HG03103 (cell line): Measurements from ENCODE around the gene THSD4.

Experiments used
- ATAC-seq: cut with Tn5 transposase; IDR thresholded peaks from one replicate; pipeline ENCODE4 v1.9.1; 2021; ENCODE audit warnings: low read depth; ENCODE audit not compliant: unreplicated experiment

Gene THSD4

DNA sequence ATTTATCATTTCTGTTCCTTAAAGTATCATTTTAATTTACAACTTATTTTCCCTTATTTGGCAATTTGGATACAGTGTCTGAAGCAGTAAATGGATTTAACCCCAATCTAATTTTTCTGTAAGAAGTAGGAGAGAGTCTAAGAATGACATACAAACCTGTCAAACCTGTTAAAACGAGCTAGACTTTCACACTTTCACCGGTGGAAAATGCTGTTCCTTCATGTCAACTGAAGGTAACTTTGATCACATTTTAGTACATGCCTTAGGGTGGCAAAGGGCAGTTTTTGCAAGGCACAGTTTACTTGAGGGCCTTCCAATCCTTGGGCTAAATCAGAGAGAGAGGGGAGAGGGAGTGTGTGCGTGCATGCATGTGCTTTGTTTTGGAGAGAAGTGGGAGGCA, 221.4 kb downstream of the THSD4 start:
- ATAC-seq = no peak

DNA sequence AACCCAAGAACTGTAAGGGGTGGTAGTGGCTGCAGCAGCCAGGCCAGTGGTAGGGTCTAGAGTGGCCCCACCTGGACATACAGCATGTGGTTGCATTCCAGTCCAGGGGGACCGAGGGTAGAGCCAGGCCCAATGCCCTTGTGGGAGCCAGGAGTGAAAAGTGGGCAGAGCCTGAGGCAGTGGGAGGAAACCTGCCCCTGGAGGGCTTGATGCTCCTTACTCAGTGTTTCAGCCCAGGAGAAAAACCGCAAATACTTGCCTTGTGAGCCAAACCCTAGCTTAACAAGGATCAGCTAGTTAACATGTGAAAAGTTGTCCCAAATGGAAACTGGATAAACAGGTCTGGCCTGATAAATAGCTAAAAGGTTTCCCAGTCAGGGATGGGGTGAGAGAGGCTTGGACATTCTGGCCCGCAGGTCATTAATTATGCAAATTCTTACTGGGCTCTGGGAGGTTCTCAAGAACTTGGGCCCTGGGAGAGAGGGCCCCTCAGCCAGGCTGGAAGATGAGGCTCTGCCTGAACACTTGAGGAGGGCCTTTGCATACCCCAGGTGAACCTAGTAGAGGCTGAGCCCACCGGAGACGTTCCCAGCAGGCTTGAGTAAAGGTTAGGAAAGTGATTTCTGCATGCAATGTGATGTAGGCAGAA, 222.1 kb downstream of the THSD4 start:
- no peak for ATAC-seq

DNA sequence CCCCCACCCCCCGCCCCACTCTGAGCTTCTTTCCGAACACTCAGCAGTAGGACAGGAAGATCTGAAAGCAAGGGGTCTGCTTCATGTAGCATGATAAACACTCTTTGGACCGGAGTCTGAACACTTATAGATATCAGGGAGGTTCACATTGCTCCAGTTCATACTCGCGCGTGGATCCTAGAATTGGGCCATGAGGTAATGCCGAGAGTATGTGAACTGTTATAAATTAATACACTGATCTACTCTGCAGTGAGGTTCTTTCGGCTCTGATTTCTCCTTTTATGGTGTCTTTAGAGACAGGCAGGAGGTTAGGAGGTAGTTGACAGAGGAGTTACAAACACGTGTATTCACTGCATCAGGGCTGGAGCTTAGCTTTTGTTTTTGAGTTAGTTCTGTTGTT, 223.0 kb downstream of the THSD4 start:
- no peak for ATAC-seq

DNA sequence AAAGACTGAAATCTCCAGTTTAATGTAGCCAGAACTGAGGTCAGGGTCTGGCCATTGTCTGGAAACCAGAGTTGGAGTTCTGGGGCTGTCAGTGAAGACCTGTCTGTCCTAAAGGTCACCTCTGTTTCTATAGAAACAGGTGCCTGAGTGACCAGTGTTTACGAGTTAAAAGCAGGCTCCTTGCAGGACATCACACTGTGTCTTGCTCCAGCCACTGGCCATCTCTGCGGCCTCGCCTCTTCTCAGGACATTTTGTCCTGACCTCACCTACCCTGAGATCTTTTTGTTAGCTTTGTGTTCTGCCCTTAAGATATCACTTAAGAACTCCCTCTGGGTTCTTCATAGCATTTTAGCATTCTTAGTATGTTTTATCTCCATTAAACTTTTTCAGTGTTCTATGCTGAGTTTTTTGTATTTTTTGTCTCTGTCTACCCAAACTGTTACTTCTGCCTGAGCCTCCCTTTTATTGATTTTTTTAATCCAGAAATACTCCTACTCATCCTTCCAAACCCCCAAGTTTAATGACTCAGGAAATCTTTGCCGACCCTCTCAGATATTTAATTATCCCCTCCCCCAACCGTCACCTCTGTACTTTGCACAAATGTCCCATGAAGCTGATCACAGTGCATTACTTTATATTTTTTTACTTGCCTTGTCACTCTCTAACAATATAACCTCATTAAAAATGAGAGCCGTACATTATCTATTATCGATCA, 223.7 kb downstream of the THSD4 start:
- no peak for ATAC-seq

DNA sequence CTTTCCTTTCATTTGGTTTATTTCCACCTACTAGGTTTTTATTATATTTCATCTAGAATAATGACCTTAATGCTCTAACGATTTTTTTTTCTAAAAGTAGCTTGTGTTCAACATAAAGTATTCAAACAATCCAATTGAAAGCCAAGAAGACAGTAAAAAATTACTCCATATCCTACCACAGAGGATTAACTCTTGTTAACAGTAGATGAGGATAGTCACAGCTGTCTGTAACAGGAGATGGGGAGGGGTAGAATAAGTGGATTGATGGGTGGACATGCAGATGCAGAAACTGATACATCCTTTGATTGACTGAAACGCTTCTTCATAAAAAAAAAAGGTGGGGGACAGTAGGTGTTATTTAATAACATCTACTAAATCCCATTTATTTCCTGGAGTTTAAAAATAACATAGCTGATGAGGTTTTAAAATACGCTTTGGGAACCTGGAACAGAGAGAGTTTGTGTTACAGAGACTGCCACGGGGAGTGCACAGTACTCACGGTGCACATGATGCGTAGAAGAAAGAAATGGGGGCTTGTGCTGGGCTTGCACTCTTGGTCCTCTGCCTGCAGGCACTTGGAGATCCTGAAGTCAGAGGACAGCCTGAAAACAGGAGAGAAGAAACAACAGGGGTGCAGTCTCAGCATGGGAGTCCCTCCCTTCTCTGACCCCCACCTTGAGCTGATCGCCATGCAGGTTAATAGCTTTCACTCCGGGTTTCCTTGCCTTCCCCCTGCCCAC, 226.7 kb downstream of the THSD4 start:
- ATAC-seq = no peak

DNA sequence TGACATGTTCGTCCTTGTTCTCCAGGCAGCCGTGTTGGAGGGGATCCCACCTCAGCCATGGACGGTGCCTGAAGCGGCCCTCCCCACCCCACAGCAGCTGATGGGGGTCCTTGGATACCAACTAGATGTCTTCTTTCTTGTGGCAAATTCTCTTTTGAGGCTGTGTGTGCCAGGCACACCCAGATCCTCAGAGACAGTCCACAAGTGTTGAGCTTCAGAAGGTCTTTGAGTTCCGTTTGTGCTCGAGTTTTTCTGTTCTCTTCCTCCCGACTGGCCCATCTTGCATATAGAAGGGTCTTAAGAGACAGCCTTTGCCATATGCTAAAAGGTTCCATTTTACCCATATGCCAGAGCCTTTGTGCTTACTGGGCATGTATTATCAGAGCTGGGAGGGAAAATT, 227.4 kb downstream of the THSD4 start:
- ATAC-seq = no peak

DNA sequence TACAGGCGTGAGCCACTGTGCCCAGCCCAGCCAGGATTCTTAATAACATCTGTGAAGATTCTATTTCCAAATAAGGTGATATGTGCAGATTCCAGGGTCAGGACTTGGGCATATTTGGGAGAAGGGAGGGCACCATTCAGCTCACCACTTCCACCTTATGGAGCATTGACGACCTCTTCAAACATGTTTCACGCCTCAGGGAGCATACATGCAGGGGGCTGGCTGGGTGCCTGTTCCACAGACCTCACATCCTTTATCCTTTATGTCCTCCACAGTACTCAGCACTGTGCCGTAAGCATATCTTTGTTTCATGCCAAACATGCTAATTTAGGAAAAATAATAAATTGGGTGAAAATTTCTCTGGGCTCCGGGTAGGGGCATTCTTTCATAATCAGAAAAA, 229.0 kb downstream of the THSD4 start:
- no peak for ATAC-seq

DNA sequence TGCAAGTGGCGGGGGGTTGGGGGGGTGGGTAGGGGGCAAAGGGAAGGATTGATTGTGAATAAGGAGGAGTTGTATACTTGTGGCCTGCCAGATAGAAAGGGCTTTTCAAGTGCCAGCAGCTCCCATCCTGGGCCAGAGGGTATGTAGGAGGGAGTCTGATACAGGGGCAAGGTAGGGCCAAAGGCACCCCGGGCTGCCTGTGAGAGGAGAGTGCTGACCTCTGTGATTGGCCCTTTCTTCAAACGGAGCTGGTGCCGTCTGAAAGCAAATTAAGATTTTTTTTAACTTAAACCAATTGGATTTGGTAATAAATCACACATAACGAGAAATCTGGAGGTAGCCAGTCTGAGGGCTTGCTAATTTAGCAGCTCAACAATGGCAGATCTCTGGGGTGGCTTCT, 229.9 kb downstream of the THSD4 start:
- ATAC-seq = no peak

DNA sequence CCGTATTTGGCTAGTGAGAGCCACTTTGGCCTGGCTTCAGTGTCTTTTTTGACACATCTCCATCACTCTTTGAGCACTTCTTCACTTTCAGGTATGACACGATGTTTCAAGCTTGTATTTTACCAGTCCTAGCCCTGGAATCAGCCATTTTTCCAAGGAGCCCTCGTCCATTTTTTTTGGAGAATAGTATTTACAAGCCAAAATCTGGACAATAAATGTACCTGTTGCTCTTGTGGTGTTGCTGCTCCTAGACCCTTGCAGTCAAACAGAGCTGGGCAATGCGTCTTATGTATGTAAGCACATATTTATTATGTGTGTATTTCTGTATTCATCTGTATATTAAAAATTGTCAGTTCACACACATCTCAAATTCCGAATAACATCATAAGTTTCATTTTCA, 231.2 kb downstream of the THSD4 start:
- no peak for ATAC-seq

DNA sequence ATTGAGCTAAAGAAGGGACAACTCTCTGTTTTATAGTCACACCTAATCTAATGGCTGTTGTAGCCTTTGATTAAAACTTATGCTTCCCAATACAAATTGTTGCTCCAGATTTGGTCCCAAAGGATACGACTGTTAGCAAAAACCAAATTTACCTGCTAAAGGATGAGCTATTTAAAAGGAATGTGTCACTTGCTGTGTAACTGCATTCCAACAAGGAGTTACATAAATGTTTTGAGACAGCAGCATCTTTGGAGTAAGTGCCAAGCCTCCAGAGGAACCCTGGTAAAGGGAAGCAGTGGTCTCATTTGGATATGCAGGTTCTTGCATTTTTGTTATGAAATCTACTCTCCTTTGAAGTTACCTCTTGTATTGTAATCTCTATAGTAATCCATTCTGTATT, 233.3 kb downstream of the THSD4 start:
- no peak for ATAC-seq

DNA sequence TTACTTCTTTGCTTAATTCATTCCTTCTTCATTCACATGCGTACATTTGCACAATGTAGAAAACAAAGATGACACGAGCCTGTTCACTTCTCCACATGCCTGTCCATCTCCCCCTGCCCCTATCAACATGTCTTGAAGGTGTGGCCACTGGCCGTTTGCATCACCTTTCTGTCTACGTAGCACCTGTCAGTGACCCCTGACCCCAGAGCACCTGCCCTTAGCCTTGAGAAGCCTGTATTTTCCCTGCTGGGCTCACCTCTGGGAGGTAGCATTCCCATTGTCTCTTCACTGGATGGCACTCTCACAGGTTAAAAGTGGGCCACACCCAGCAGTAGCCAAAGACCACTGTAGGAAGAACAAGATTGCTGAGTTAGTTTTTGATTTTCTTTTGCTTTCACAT, 234.1 kb downstream of the THSD4 start:
- ATAC-seq = no peak

DNA sequence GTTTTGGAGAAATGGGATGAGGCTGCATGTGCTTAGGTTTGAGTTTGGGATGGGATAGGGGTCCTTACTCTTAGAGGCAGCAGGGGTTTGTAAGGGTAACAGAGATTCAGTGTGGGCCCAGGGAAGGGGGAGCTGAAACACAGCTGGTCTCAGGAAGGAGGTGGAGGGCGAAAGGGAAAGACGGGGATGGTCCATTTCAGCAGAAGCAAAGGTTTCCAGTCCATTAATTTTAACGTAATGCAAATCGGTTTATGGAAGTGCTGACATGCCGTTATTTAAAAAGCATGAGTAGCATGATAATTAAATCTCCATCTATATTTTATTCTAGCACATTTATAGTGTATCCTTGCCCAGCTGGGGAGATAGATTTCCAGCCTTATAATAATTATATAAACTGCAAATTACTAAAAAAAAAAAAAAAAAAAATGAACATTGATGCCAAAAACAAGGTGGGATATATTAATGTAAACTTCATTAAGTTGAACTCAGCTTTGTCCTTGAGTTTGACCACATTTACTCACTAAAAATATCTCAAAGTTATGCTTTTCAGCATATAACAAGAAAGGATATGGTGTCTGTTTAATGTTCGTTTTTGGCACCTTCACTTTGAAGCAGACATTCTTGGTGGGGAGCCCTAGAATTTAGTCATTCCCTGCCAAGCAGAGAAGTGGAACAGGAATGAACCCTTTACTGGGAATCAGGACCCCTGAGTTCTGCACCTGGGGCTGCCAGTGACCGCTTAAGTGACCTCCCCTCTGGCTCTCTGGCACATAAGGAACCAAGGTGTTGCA, 234.7 kb downstream of the THSD4 start:
- ATAC-seq = no peak

DNA sequence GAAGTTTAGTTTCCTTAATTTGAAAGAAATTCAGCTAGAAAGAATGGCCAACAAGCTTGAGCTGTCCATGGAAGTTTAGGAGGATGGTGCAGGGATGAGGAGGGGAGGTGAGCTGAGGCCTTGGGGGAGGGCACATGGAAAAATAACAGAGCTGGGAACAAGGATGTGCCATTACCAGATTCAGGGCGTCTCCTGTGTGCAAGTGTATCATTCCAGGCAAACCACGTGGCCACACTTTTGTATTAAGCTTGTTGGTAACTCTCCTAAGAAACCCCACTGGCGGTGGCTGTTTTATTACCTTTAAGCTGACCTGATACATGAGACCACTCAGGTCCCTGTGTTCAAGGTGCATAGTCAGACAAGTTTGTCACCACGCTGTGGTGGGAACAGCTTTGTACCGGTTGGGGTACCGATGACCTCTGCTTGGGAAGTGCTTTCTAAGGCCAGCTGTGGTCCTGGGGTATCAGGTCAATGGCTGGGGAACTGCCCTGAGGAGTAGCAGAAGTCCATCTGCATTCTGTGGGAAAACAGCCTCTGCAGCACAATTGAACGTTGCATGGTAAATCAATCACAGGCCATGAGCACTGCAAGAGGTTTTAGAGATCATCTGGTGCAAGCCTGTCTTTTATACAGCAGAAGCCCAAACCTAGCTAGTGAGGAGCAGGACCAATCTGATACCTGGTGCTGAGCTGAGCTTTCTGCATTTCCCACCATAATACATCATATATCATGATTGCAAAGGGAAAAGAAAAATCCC, 235.5 kb downstream of the THSD4 start:
- no peak for ATAC-seq

DNA sequence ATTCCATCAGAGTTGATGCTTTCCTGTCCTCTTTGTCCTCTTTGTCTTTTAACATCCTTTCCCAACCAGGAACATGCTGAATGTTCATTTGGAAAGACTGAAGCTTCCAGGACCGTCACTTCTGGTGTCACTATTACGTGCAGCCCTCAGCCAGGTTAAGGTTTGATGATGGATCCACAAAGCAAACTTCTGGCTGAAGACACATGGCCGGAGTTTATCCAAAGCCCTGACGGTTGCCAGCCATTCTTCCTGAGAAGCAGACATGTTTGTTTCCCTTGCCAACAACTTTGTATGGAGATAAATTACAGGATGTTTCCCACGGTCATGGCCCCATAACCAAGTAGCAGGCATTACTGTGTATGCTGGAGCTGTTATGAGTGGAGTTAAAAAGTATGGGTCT, 236.9 kb downstream of the THSD4 start:
- no peak for ATAC-seq

DNA sequence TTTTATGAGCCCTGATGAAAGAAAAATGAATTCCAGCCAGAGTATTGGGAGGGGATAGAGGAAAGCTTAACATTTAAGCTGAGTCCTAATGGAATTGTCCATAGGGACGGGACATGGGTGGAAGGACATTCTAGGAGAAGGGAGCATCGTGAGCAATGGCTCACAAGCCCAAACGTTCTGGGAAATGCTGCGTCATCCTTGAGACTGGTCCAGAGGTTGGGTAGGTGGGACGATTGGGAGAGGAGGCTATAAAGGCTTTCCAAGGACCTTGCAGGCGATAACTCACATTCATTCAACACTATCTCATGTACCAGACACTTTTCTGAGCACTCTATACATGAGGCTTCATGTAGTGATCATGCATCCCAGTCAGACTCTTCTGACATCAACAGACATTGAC, 237.5 kb downstream of the THSD4 start:
- no peak for ATAC-seq

DNA sequence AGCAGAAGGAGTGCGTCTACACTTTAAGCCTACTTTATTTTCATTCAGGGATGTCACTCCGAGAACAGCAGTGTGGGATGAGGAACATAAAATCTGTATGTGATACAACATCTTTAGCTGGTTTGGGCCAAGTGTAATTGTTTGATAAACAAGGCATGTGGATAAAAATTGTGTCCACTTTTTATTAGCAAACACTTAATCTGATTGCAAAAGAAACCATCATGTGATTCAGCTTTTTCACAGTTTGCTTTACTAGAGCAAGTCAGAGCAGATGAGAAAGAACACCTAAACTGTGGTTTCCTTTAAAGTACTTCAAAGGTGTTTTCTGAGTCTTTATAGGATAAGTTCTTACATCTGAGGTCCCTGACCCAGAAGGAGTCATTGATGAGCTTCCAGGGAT, 237.9 kb downstream of the THSD4 start:
- ATAC-seq = no peak

DNA sequence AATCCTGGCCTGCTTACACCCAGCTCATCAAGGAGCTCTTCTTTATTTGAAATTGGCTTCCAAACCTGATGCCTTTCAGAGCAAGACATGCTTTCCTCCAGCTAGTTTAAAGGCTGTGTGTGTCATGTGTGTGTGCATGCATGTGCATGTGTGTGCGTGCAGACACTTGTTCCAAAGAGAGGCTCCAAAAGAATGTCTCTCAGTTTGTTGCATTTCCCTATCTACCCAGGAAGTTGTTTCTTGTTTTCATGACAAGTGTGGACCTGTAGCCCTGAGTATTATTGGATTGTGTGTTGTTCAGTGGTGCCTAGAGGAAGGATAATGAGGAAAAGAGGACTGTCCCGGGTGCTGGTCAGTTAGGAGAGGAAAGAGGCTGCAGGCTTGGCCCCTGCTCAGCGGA, 240.0 kb downstream of the THSD4 start:
- no peak for ATAC-seq

DNA sequence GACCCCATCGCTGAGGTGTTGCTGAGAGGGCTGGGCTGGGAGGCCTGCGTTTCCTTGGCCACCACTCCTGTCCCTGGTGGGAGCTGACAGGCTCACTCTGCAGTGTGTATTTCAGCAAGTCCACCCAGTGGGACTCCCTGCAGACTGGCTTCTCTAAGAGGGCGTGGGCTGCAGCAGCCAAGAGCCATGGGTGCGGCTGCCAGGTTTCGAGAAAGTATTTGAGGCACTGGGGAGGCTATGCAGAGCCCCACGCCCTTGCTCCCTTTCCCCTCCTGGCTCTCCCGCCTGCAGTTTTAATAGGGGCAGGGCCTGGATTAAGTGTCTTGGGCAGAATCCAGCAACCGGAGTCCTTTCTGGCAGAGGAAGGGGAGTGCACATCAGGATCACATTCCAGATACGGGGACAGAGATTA, 242.1 kb downstream of the THSD4 start:
- ATAC-seq = no peak

DNA sequence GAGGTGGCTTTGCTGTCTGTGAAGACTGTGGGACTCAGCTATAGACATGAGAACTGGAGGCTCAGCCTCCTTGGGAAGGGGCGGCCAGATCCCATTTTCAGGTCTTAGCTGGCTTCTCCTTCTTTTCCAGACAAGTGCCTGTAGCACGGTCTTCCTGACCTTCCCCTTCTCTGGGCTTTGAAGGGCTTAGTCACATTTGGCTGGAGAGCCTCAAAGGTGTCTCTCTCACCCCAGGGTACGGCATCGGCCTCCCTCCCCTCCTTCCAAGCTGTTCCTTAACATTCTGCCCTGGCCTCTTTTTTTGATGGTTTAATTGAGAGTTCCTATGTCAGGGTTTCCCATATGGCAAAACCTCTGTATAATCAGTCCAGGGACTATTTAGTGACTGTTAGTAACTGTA, 242.7 kb downstream of the THSD4 start:
- no peak for ATAC-seq

DNA sequence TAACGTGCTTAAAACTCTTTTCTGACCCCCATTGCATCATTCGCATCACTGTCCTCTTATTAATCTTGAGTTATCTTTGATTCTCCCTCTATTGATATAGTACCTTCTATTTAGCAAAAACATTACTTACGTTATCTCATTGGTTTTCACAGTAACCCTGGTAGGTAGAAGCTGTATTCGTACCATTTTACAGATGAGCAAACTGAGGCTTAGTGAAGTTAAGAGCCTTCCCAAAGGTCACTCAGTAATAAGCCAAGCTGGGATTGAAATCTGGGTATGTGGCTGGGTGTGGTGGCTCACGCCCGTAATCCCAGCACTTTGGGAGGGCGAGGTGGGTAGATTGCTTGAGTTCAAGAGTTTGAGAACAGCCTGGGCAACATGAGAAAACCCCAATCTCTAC, 244.0 kb downstream of the THSD4 start:
- no peak for ATAC-seq
